Measurements from ENCODE around the gene NAXE. TPM values are rescaled to one million over a fixed set of nuclear protein-coding genes. Genes with fewer than 3 reads are reported as not detected.
"Not testable (repeated sequence)": the region's sequence is repeated elsewhere in the genome, so short reads cannot be mapped to it uniquely, and the experiment has no call there.

Gene NAXE
- total RNA-seq, 1 experiment from 2014 or later: 113 TPM

DNA sequence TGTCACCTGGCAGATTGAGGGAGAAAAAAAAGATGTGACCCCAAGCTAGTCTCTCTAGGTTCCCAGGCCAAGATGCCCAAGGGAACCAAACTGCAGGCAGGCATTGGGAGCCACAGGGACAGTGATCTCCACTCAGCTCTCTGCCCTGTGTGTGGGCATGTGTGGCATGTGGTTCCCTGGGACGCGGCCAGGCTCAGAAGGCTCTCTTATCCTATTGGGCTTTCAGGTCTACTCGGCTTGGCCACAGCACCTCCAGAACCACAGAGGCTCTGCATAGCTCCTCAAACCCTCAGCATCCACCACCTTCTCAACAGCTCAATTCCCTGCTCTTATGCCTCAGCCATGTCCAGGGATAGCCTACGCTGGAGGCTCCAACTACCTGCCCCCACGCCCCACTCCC lies 41.2 kb upstream of the NAXE start:
- Histone ChIP-seq H3K9me3 (ENCODE audit: low read length) (no peaks in the 10 kb centered on the region), H3K4me1 (ENCODE audit: low read length) (peaks cover 48% of the 10 kb centered on the region), H3K4me2 (ENCODE audit: low read depth, low read length, poor library complexity, severe bottlenecking) (no peak overlapping the region), H3K27me3 (ENCODE audit: low read length) (no peaks in the 10 kb centered on the region), H4K20me1 (ENCODE audit: insufficient read depth, low read depth, low read length) (no peaks in the 10 kb centered on the region), H3K36me3 (ENCODE audit: insufficient read depth, low read length) (no peaks in the 10 kb centered on the region), H3K9ac (ENCODE audit: low read length) (no peak overlapping the region), H2AFZ (ENCODE audit: low read length) (no peak overlapping the region), H3K27ac (ENCODE audit: low read length) (no peak overlapping the region), H3K4me3 (ENCODE audit: low read length) (no peak overlapping the region), H3K9me2 (replicated peaks; ENCODE audit: insufficient read depth, low read length) (no peaks in the 10 kb centered on the region; the same call in 1 of the 2 replicates), H3K79me2 (ENCODE audit: low read length) (no peaks in the 10 kb centered on the region)
- no peak for DNase-seq

DNA sequence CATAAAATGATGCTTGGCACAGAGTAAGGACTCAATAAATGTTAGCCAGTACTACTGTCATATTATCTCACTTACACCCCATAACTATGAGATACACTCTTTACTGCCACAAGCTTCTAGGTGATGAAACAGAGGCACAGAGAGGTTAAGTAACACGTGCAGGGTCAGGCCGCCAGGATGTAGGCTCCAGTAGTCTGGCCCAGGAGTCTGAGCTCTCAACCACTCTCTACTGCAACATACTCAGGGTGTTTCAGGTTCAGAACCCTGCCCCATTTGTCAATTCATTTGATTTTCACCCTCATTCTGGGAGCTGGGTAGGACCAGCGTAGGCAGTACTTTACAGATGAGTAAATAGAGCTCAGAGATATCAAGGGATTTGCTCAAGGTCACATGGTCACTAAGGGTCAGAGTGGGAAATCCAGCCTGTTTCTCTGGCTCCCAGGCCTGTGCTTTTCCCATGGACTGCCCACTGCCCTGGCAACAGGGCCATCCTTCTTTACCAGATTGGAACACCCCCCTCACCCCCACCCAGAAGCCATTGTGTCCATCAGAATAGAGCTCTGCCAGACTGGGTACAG lies 40.4 kb upstream of the NAXE start:
- Histone ChIP-seq H3K27ac (ENCODE audit: low read length) (no peak overlapping the region), H2AFZ (ENCODE audit: low read length) (no peak overlapping the region), H3K9ac (ENCODE audit: low read length) (no peak overlapping the region), H3K9me2 (replicated peaks; ENCODE audit: insufficient read depth, low read length) (no peaks in the 10 kb centered on the region; the same call in 1 of the 2 replicates), H3K4me3 (ENCODE audit: low read length) (no peak overlapping the region), H3K9me3 (ENCODE audit: low read length) (no peaks in the 10 kb centered on the region), H3K79me2 (ENCODE audit: low read length) (no peaks in the 10 kb centered on the region), H3K36me3 (ENCODE audit: insufficient read depth, low read length) (no peaks in the 10 kb centered on the region), H3K4me2 (ENCODE audit: low read depth, low read length, poor library complexity, severe bottlenecking) (peak overlapping the region; percentile 12), H4K20me1 (ENCODE audit: insufficient read depth, low read depth, low read length) (no peaks in the 10 kb centered on the region), H3K27me3 (ENCODE audit: low read length) (no peaks in the 10 kb centered on the region), H3K4me1 (ENCODE audit: low read length) (peaks cover 56% of the 10 kb centered on the region)
- peak; percentile 77 for DNase-seq

DNA sequence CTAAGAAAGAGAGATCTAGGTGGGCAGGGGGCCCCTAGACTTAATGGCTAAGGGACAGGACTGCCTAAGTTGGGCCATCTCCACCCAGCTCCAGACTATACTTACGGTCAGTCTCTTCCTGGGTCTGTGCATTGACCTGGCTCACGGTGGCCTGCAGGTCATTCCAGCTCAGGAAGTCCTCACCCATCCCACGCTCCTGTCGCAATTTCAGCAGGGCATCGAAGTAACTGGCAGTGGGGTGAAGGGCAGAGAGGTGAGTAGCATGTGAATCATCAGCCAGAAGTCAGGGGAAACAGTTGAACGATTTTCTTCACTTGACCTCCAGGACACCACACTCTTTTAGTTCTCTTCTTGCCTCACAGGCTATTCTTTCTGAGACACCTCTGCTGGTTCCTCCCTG lies 39.7 kb upstream of the NAXE start:
- H3K79me2 ChIP-seq (ENCODE audit: low read length): no peaks in the 10 kb centered on the region
- H3K9ac ChIP-seq (ENCODE audit: low read length): no peak overlapping the region
- peaks cover 63% of the 10 kb centered on the region for H3K4me1 ChIP-seq (ENCODE audit: low read length)
- no peaks in the 10 kb centered on the region; the same call in 1 of the 2 replicates for H3K9me2 ChIP-seq (replicated peaks; ENCODE audit: insufficient read depth, low read length)
- no peak overlapping the region for H3K27ac ChIP-seq (ENCODE audit: low read length)
- no peaks in the 10 kb centered on the region for H4K20me1 ChIP-seq (ENCODE audit: insufficient read depth, low read depth, low read length)
- H2AFZ ChIP-seq (ENCODE audit: low read length): no peak overlapping the region
- H3K4me2 ChIP-seq (ENCODE audit: low read depth, low read length, poor library complexity, severe bottlenecking): peak overlapping the region; percentile 12
- H3K36me3 ChIP-seq (ENCODE audit: insufficient read depth, low read length): no peaks in the 10 kb centered on the region
- H3K4me3 ChIP-seq (ENCODE audit: low read length): no peak overlapping the region
- H3K27me3 ChIP-seq (ENCODE audit: low read length): no peaks in the 10 kb centered on the region
- no peaks in the 10 kb centered on the region for H3K9me3 ChIP-seq (ENCODE audit: low read length)
- DNase-seq: no peak

DNA sequence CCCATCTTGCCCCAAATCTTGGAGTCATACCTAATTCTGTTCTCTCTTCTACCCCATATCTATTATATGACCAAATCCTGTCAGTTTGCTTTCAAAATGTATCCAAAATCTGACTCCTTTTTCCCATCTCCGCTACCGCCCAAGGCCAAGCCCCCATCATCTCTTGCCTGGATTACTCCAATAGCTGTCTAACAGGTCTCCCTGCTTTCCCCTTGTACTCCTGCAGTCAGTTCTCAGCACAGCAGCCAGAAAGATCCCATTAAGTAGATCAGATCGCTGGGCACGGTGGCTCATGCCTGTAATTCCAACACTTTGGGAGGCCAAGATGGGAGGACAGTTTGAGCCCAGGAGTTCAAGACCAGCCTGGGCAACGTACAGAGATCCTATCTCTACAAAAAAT lies 39.1 kb upstream of the NAXE start:
- Histone ChIP-seq H3K79me2 (ENCODE audit: low read length) (no peaks in the 10 kb centered on the region), H2AFZ (ENCODE audit: low read length) (no peak overlapping the region), H3K27ac (ENCODE audit: low read length) (0 out of 2 replicates have a peak overlapping the region, but pooled peaks have one; percentile 32), H3K4me1 (ENCODE audit: low read length) (peaks cover 63% of the 10 kb centered on the region), H3K27me3 (ENCODE audit: low read length) (no peaks in the 10 kb centered on the region), H4K20me1 (ENCODE audit: insufficient read depth, low read depth, low read length) (no peaks in the 10 kb centered on the region), H3K9ac (ENCODE audit: low read length) (no peak overlapping the region; the same call in 1 of the 2 replicates), H3K9me2 (replicated peaks; ENCODE audit: insufficient read depth, low read length) (no peaks in the 10 kb centered on the region; the same call in 1 of the 2 replicates), H3K9me3 (ENCODE audit: low read length) (no peaks in the 10 kb centered on the region), H3K4me2 (ENCODE audit: low read depth, low read length, poor library complexity, severe bottlenecking) (peak overlapping the region; percentile 21), H3K4me3 (ENCODE audit: low read length) (no peak overlapping the region), H3K36me3 (ENCODE audit: insufficient read depth, low read length) (no peaks in the 10 kb centered on the region)
- no peak for DNase-seq

DNA sequence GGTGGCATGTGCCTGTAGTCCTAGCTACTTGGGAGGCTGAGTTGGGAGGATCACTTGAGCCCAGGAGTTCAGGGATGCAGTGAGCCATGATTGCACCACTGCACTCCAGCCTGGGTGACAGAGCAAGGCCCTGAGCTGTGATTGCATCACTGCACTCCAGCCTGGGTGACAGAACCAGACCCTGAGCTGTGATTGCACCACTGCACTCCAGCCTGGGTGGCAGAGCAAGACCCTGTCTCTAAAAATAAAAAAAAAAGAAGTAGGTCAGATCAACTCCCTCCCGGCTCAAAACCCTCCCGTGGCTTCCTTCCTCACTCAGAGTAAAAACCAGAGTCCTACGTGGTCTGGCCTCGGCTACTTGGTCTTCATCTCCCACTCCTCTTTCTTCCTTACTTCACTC lies 38.6 kb upstream of the NAXE start:
- not testable (repeated sequence) for H3K79me2 ChIP-seq (ENCODE audit: low read length); H4K20me1 ChIP-seq (ENCODE audit: insufficient read depth, low read depth, low read length); H3K9me3 ChIP-seq (ENCODE audit: low read length); H3K36me3 ChIP-seq (ENCODE audit: insufficient read depth, low read length); H3K27me3 ChIP-seq (ENCODE audit: low read length); H3K9me2 ChIP-seq (replicated peaks; ENCODE audit: insufficient read depth, low read length)
- Histone ChIP-seq H2AFZ (ENCODE audit: low read length) (peak overlapping the region; percentile 93; the same call in 1 of the 2 replicates), H3K4me1 (ENCODE audit: low read length) (peaks cover 63% of the 10 kb centered on the region), H3K4me2 (ENCODE audit: low read depth, low read length, poor library complexity, severe bottlenecking) (peak overlapping the region; percentile 66), H3K9ac (ENCODE audit: low read length) (peak overlapping the region; percentile 66), H3K27ac (ENCODE audit: low read length) (peak overlapping the region; percentile 88), H3K4me3 (ENCODE audit: low read length) (0 out of 2 replicates have a peak overlapping the region, but pooled peaks have one; percentile 5)
- peak; percentile 86 for DNase-seq

DNA sequence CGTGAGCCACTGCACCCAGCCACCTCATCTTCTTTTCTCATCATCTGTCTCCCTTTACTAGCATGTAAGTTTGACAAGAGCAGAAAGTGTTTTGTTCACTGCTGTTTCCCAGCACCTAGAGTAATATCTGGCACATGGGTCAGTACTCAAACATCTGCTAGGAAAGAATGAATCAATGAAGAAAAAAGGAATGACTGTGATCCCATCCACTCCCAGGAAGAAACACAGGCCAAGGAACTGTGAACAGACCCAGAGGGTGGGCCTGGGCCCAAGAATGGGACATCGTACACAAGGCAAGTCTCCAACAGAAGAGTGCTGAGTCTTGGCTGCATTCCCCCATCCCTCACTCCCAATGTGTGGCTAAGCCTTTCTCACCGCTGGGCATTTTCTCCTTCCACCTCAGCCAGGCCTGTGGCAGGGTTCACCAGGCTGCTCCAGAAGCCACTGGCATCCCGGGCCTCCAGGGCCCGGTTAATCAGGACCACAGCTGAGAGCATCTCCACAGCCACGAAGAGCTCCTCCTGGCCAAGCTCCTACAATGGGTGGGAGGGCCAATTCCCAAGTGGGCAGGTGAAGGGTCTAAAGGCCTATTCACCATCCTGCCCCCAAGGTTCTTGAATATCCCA lies 37.6 kb upstream of the NAXE start:
- Histone ChIP-seq H3K9ac (ENCODE audit: low read length) (no peak overlapping the region), H3K9me3 (ENCODE audit: low read length) (no peaks in the 10 kb centered on the region)

DNA sequence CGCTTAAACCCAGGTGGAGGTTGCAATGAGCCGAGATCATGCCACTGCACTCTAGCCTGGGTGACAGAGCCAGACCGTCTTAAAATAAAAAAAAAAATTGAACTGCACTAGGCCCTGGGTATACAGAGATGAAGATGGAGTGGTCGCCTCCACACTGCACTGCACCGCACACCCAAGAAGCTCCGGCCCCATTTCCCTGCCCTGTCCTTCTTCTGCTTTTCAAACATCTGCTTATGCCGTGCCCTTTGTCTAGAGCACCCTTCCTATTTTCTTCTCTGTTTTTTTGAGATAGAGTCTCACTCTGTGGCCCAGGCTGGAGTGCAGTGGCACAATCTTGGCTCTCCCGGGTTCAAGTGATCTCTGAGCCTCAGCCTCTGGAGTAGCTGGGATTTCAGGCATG lies 36.6 kb upstream of the NAXE start:
- Histone ChIP-seq H2AFZ (ENCODE audit: low read length) (no peak overlapping the region), H3K79me2 (ENCODE audit: low read length) (no peaks in the 10 kb centered on the region), H3K9me3 (ENCODE audit: low read length) (no peaks in the 10 kb centered on the region), H3K36me3 (ENCODE audit: insufficient read depth, low read length) (no peaks in the 10 kb centered on the region), H3K9ac (ENCODE audit: low read length) (no peak overlapping the region), H3K4me2 (ENCODE audit: low read depth, low read length, poor library complexity, severe bottlenecking) (no peak overlapping the region), H3K4me3 (ENCODE audit: low read length) (no peak overlapping the region), H3K27me3 (ENCODE audit: low read length) (no peaks in the 10 kb centered on the region), H3K4me1 (ENCODE audit: low read length) (peaks cover 74% of the 10 kb centered on the region), H4K20me1 (ENCODE audit: insufficient read depth, low read depth, low read length) (no peaks in the 10 kb centered on the region), H3K27ac (ENCODE audit: low read length) (no peak overlapping the region), H3K9me2 (replicated peaks; ENCODE audit: insufficient read depth, low read length) (no peaks in the 10 kb centered on the region; the same call in 1 of the 2 replicates)
- DNase-seq: no peak

More for the DNA sequence above, 37.6 kb upstream of the NAXE start:
- H3K9me2 ChIP-seq (replicated peaks; ENCODE audit: insufficient read depth, low read length): no peaks in the 10 kb centered on the region; the same call in 1 of the 2 replicates
- no peaks in the 10 kb centered on the region for H3K27me3 ChIP-seq (ENCODE audit: low read length)
- H3K27ac ChIP-seq (ENCODE audit: low read length): peak overlapping the region; percentile 88
- H3K4me1 ChIP-seq (ENCODE audit: low read length): peaks cover 64% of the 10 kb centered on the region
- no peak overlapping the region for H3K4me3 ChIP-seq (ENCODE audit: low read length)
- H4K20me1 ChIP-seq (ENCODE audit: insufficient read depth, low read depth, low read length): no peaks in the 10 kb centered on the region
- no peaks in the 10 kb centered on the region for H3K79me2 ChIP-seq (ENCODE audit: low read length)
- H3K36me3 ChIP-seq (ENCODE audit: insufficient read depth, low read length): no peaks in the 10 kb centered on the region
- DNase-seq: no peak
- no peak overlapping the region for H2AFZ ChIP-seq (ENCODE audit: low read length)
- peak overlapping the region; percentile 66 for H3K4me2 ChIP-seq (ENCODE audit: low read depth, low read length, poor library complexity, severe bottlenecking)

DNA sequence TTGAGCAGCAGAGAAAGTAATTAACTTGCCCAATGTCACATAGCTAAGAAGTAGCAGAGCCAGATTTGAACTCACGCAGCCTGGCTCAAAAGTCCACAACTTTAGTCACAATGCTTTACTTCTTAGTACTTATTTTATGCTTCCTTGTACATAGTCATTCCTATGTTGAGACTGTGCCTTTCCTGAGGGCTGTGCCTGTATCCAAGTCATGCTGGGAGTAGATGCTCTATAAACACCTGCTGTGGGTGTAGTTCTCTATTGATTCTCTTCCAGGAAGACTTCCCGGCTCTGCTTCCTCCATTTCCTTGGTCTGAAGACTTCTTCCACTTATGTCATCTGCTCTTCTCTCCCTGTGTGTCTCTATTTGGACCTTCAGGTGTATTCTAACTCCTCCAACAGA lies 35.9 kb upstream of the NAXE start:
- no peaks in the 10 kb centered on the region for H3K9me3 ChIP-seq (ENCODE audit: low read length)
- peaks cover 73% of the 10 kb centered on the region for H3K4me1 ChIP-seq (ENCODE audit: low read length)
- peak overlapping the region; percentile 14 for H3K9ac ChIP-seq (ENCODE audit: low read length)
- H3K4me3 ChIP-seq (ENCODE audit: low read length): no peak overlapping the region
- no peaks in the 10 kb centered on the region for H4K20me1 ChIP-seq (ENCODE audit: insufficient read depth, low read depth, low read length)
- H3K36me3 ChIP-seq (ENCODE audit: insufficient read depth, low read length): no peaks in the 10 kb centered on the region
- peak overlapping the region; percentile 46 for H3K4me2 ChIP-seq (ENCODE audit: low read depth, low read length, poor library complexity, severe bottlenecking)
- no peaks in the 10 kb centered on the region for H3K79me2 ChIP-seq (ENCODE audit: low read length)
- H3K27me3 ChIP-seq (ENCODE audit: low read length): no peaks in the 10 kb centered on the region
- H2AFZ ChIP-seq (ENCODE audit: low read length): no peak overlapping the region
- no peaks in the 10 kb centered on the region; the same call in 1 of the 2 replicates for H3K9me2 ChIP-seq (replicated peaks; ENCODE audit: insufficient read depth, low read length)
- no peak for DNase-seq
- H3K27ac ChIP-seq (ENCODE audit: low read length): peak overlapping the region; percentile 43; the same call in 1 of the 2 replicates
